HEK293 (cell line): ENCODE data around the gene DNMT3L.

Source experiments
- CTCF ChIA-PET: fragments of 350-600 bp; formaldehyde crosslinking; extraction: SDS; loops from one replicate; lab custom pipeline; 2021; ENCODE audit warnings: antibody characterized with exemption; lab: Yijun Ruan, JAX
- POLR2A ChIA-PET: fragments of 300-600 bp; formaldehyde crosslinking; extraction: SDS; loops from one replicate; lab custom pipeline; 2020; ENCODE audit warnings: antibody characterized with exemption, inconsistent platforms; lab: Yijun Ruan, JAX
- H3K27ac ChIP-seq: fragments of 200-500 bp; sonication (Bioruptor generic); 2 replicates; pipeline ENCODE4 v1.5.1; 2014; ENCODE audit warnings: low read depth, low read length, control low read depth, inconsistent platforms; ENCODE audit errors: extremely low read depth
- H3K36me3 ChIP-seq, 2 experiments: fragments of 200-500 bp in 1 of 2; sonication (Bioruptor generic) in 1 of 2; 1 replicate in 1 of 2; 2 replicates in 1 of 2; pipeline ENCODE4 v1.5.1; 2014 to 2017; ENCODE audit warnings: inconsistent platforms in 2 of 2, low read length in 2 of 2; ENCODE audit not compliant: control insufficient read depth in 2 of 2, insufficient read depth in 1 of 2
- H3K4me1 ChIP-seq: fragments of 200-500 bp; sonication (Bioruptor generic); 2 replicates; pipeline ENCODE4 v1.5.1; 2014; ENCODE audit warnings: mild to moderate bottlenecking, low read length, inconsistent platforms; ENCODE audit not compliant: control insufficient read depth, insufficient read depth
- H3K4me3 ChIP-seq: 2 replicates; pipeline ENCODE4 v1.5.1; 2011; ENCODE audit warnings: low read depth, mild to moderate bottlenecking, control low read depth, low read length, moderate library complexity
- H3K9me3 ChIP-seq: fragments of 200-500 bp; sonication (Bioruptor generic); 2 replicates; pipeline ENCODE4 v1.5.1; 2014; ENCODE audit warnings: low read depth, low read length, inconsistent platforms; ENCODE audit not compliant: control insufficient read depth, insufficient read depth
- EGR2 ChIP-seq: fragments of 450-650 bp; formaldehyde crosslinking; IDR thresholded peaks from 2 replicates; pipeline ENCODE4 v1.5.1; 2016; ENCODE audit warnings: low read depth, missing biosample characterization, missing genetic modification characterization
- GLIS1 ChIP-seq: fragments of 450-650 bp; formaldehyde crosslinking; IDR thresholded peaks from 2 replicates; pipeline ENCODE4 v1.5.1; 2016; ENCODE audit warnings: missing biosample characterization, missing genetic modification characterization
- KLF1 ChIP-seq: fragments of 450-650 bp; formaldehyde crosslinking; IDR thresholded peaks from 2 replicates; pipeline ENCODE4 v1.5.1; 2016; ENCODE audit warnings: missing biosample characterization, missing genetic modification characterization
- PATZ1 ChIP-seq: fragments of 450-650 bp; formaldehyde crosslinking; IDR thresholded peaks from 2 replicates; pipeline ENCODE4 v1.5.1; 2016; ENCODE audit warnings: missing biosample characterization, missing genetic modification characterization
- ZFHX2 ChIP-seq: fragments of 450-650 bp; formaldehyde crosslinking; conservative IDR thresholded peaks from 2 replicates; pipeline ENCODE4 v1.5.1; 2016; ENCODE audit warnings: missing biosample characterization, missing genetic modification characterization
- ZFP37 ChIP-seq: fragments of 450-650 bp; formaldehyde crosslinking; IDR thresholded peaks from 2 replicates; pipeline ENCODE4 v1.5.1; 2016; ENCODE audit warnings: missing biosample characterization, missing genetic modification characterization
- ZNF354C ChIP-seq: fragments of 450-650 bp; formaldehyde crosslinking; IDR thresholded peaks from 2 replicates; pipeline ENCODE4 v1.5.1; 2016; ENCODE audit warnings: missing biosample characterization, missing genetic modification characterization, low read depth, borderline replicate concordance
- ZNF391 ChIP-seq: fragments of 450-650 bp; formaldehyde crosslinking; IDR thresholded peaks from 2 replicates; pipeline ENCODE4 v1.5.1; 2016; ENCODE audit warnings: low read depth, missing biosample characterization, missing genetic modification characterization, borderline replicate concordance
- ZNF560 ChIP-seq: fragments of 450-650 bp; formaldehyde crosslinking; IDR thresholded peaks from 2 replicates; pipeline ENCODE4 v1.5.1; 2017; ENCODE audit warnings: missing biosample characterization, missing genetic modification characterization, borderline replicate concordance
- TF ChIP-seq, protein P1 (sequence below): fragments of 450-650 bp; formaldehyde crosslinking; IDR thresholded peaks from 2 replicates; pipeline ENCODE4 v1.5.1; 2016; ENCODE audit warnings: missing biosample characterization, missing genetic modification characterization
- TF ChIP-seq, protein P2 (sequence below): fragments of 450-650 bp; formaldehyde crosslinking; IDR thresholded peaks from 2 replicates; pipeline ENCODE4 v1.5.1; 2017; ENCODE audit warnings: missing biosample characterization, missing genetic modification characterization

The DNMT3L gene

GRCh38 chr21:44263221-44263760, 1.6 kb upstream of the DNMT3L start (continued):
- TF ChIP-seq ZNF560 (tag by site-specific recombination): no peak

GRCh38 chr21:44262338-44263056, 800 bp upstream of the DNMT3L start:
- no peak overlapping the region for H3K4me3 ChIP-seq
- no peaks in the 10 kb centered on the region for H3K9me3 ChIP-seq
- POLR2A ChIA-PET: no interaction called here
- H3K27ac ChIP-seq: no peak overlapping the region
- CTCF ChIA-PET: no interaction called here
- H3K4me1 ChIP-seq: no peaks in the 10 kb centered on the region
- TF ChIP-seq ZNF391: no peak
- 0 out of 2 replicates have a peak, but pooled peaks have one; percentile 14 for TF ChIP-seq PATZ1 (tag by site-specific recombination)
- TF ChIP-seq, protein P1, sequence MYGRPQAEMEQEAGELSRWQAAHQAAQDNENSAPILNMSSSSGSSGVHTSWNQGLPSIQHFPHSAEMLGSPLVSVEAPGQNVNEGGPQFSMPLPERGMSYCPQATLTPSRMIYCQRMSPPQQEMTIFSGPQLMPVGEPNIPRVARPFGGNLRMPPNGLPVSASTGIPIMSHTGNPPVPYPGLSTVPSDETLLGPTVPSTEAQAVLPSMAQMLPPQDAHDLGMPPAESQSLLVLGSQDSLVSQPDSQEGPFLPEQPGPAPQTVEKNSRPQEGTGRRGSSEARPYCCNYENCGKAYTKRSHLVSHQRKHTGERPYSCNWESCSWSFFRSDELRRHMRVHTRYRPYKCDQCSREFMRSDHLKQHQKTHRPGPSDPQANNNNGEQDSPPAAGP (tag by site-specific recombination): 0 out of 2 replicates have a peak, but pooled peaks have one; percentile 18
- peak; percentile 96 for TF ChIP-seq KLF1 (tag by site-specific recombination)
- no peak for TF ChIP-seq ZFHX2 (tag by site-specific recombination)
- TF ChIP-seq ZFP37: no peak
- TF ChIP-seq, all 188 proteins: peak for 3
- H3K36me3 ChIP-seq: no peaks in the 10 kb centered on the region

- TF ChIP-seq, protein P2, sequence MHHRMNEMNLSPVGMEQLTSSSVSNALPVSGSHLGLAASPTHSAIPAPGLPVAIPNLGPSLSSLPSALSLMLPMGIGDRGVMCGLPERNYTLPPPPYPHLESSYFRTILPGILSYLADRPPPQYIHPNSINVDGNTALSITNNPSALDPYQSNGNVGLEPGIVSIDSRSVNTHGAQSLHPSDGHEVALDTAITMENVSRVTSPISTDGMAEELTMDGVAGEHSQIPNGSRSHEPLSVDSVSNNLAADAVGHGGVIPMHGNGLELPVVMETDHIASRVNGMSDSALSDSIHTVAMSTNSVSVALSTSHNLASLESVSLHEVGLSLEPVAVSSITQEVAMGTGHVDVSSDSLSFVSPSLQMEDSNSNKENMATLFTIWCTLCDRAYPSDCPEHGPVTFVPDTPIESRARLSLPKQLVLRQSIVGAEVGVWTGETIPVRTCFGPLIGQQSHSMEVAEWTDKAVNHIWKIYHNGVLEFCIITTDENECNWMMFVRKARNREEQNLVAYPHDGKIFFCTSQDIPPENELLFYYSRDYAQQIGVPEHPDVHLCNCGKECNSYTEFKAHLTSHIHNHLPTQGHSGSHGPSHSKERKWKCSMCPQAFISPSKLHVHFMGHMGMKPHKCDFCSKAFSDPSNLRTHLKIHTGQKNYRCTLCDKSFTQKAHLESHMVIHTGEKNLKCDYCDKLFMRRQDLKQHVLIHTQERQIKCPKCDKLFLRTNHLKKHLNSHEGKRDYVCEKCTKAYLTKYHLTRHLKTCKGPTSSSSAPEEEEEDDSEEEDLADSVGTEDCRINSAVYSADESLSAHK (tag by site-specific recombination): no peak
- TF ChIP-seq ZFHX2 (tag by site-specific recombination) (peak; percentile 56), GLIS1 (tag by site-specific recombination) (no peak), EGR2 (tag by site-specific recombination) (peak; percentile 87), ZNF354C (tag by site-specific recombination) (no peak)
- TF ChIP-seq, all 188 proteins: peak for 2
- POLR2A ChIA-PET: interaction anchor here (0.6 kb wide), 1 partner anchor 9 kb away, joined by 4 read pairs; no protein-coding TSS in a partner anchor
- no peaks in the 10 kb centered on the region for H3K36me3 ChIP-seq
- H3K27ac ChIP-seq: no peak overlapping the region
- no peak overlapping the region for H3K4me3 ChIP-seq
- H3K4me1 ChIP-seq: no peaks in the 10 kb centered on the region
- H3K9me3 ChIP-seq: no peaks in the 10 kb centered on the region
- CTCF ChIA-PET: interaction anchor here (1.0 kb wide), 1 partner anchor 215 kb away, joined by 3 read pairs; no protein-coding TSS in a partner anchor
Measured at GRCh38 chr21:44260791-44261631, 686 bp downstream of the DNMT3L start.
